Suprapubic skin (tissue), 4 donors: ENCODE data around the gene ZNF281. TPM values are rescaled to one million over a fixed set of nuclear protein-coding genes. Genes with fewer than 3 reads are reported as not detected.

Source experiments
- DNase-seq, 2 donors: peaks; one replicate each; pipeline ENCODE4 v3.0.0-alpha.2; 2019; ENCODE audit warnings: low spot score in 2 of 2
- H3K27ac ChIP-seq: fragments of 200-600 bp; sonication (generic); one replicate; pipeline ENCODE4 v1.5.1; 2019
- H3K27me3 ChIP-seq: fragments of 200-600 bp; sonication (generic); one replicate; pipeline ENCODE4 v1.5.1; 2019
- H3K36me3 ChIP-seq: fragments of 200-600 bp; sonication (generic); one replicate; pipeline ENCODE4 v1.5.1; 2019
- H3K4me1 ChIP-seq: fragments of 200-600 bp; sonication (generic); one replicate; pipeline ENCODE4 v1.5.1; 2019
- H3K4me3 ChIP-seq: fragments of 200-600 bp; sonication (generic); one replicate; pipeline ENCODE4 v1.5.1; 2019; ENCODE audit warnings: mild to moderate bottlenecking
- H3K9me3 ChIP-seq: fragments of 200-600 bp; sonication (generic); one replicate; pipeline ENCODE4 v1.5.1; 2019
- CTCF ChIP-seq, 2 donors: fragments of 200-600 bp in 1 of 2; fragments of 450-650 bp in 1 of 2; sonication (generic) in 1 of 2; IDR thresholded peaks; one replicate each; pipeline ENCODE4 v1.5.1; 2016 to 2019; ENCODE audit warnings: antibody characterized with exemption in 2 of 2, mild to moderate bottlenecking in 1 of 2, moderate library complexity in 1 of 2
- EP300 ChIP-seq: sonication (generic); formaldehyde crosslinking; IDR thresholded peaks from one replicate; pipeline ENCODE4 v1.6.1; 2017; ENCODE audit warnings: antibody characterized with exemption
- POLR2A ChIP-seq, 2 donors: fragments of 450-650 bp; IDR thresholded peaks; one replicate each; pipeline ENCODE4 v1.6.1; 2017; ENCODE audit warnings: antibody characterized with exemption in 2 of 2, mild to moderate bottlenecking in 2 of 2, moderate library complexity in 2 of 2
- POLR2AphosphoS5 ChIP-seq, 3 donors: sonication (generic); formaldehyde crosslinking; IDR thresholded peaks; one replicate each; pipeline ENCODE4 v1.6.1; 2017; ENCODE audit warnings: antibody characterized with exemption in 3 of 3
- WGBS: methylation state at CpG from one replicate; pipeline ENCODE4 v1.1.5; 2018; 5-methylcytosine and 5-hydroxymethylcytosine counted together
- total RNA-seq, 4 donors: library from RNA; depleted of rRNA; stranded (reverse); fragments of >200 nt; gene quantifications; one replicate each; pipeline ENCODE4 v1.1.0, GENCODE V29; 2016

The ZNF281 gene
- total RNA-seq, 4 donors from 2014 or later = 4.5 to 9.4 (median 8.2) TPM

GRCh38 chr1:200391747-200392146, 18.1 kb downstream of the ZNF281 start:
- Histone ChIP-seq H3K4me3 (no peak overlapping the region), H3K9me3 (no peaks in the 10 kb centered on the region), H3K36me3 (no peaks in the 10 kb centered on the region), H3K27me3 (no peaks in the 10 kb centered on the region), H3K27ac (no peak overlapping the region), H3K4me1 (no peaks in the 10 kb centered on the region)
- DNase-seq = no peak
- TF ChIP-seq POLR2AphosphoS5 (IDR thresholded peaks at IDR 0.05) (no peak), POLR2A (IDR thresholded peaks at IDR 0.05) (no peak), CTCF (IDR thresholded peaks at IDR 0.05) (no peak), EP300 (no peak)
- WGBS = 72% methylated on average over 1 of the region's 1 CpG

- TF ChIP-seq POLR2AphosphoS5 (IDR thresholded peaks at IDR 0.05) (no peak), EP300 (no peak), CTCF (IDR thresholded peaks at IDR 0.05) (no peak), POLR2A (IDR thresholded peaks at IDR 0.05) (no peak)
These were observed 21.0 kb downstream of the ZNF281 start for GRCh38 chr1:200388791-200389190.

GRCh38 chr1:200386416-200386815, 23.4 kb downstream of the ZNF281 start:
- Histone ChIP-seq H3K9me3 (no peaks in the 10 kb centered on the region), H3K36me3 (no peaks in the 10 kb centered on the region), H3K4me3 (no peak overlapping the region), H3K27me3 (no peaks in the 10 kb centered on the region), H3K4me1 (no peaks in the 10 kb centered on the region), H3K27ac (no peak overlapping the region)
- TF ChIP-seq POLR2A (IDR thresholded peaks at IDR 0.05) = no peak
- no peak for TF ChIP-seq POLR2AphosphoS5 (IDR thresholded peaks at IDR 0.05)
- TF ChIP-seq EP300 = no peak
- no peak for TF ChIP-seq CTCF (IDR thresholded peaks at IDR 0.05)
- DNase-seq = no peak
- 92% methylated on average over 4 of the region's 4 CpGs for WGBS

More at GRCh38 chr1:200388791-200389190, 21.0 kb downstream of the ZNF281 start:
- no peaks in the 10 kb centered on the region for H3K36me3 ChIP-seq
- H3K9me3 ChIP-seq = no peaks in the 10 kb centered on the region
- H3K4me3 ChIP-seq = no peak overlapping the region
- 71% methylated on average over 1 of the region's 1 CpG for WGBS
- DNase-seq = no peak
- no peaks in the 10 kb centered on the region for H3K27me3 ChIP-seq
- H3K4me1 ChIP-seq = no peaks in the 10 kb centered on the region
- no peak overlapping the region for H3K27ac ChIP-seq

- Histone ChIP-seq H3K27ac (no peak overlapping the region), H3K27me3 (no peaks in the 10 kb centered on the region), H3K4me3 (no peak overlapping the region), H3K4me1 (no peaks in the 10 kb centered on the region), H3K9me3 (no peaks in the 10 kb centered on the region), H3K36me3 (no peaks in the 10 kb centered on the region)
- no peak for DNase-seq
- TF ChIP-seq POLR2AphosphoS5 (IDR thresholded peaks at IDR 0.05) = no peak
- no peak for TF ChIP-seq POLR2A (IDR thresholded peaks at IDR 0.05)
- TF ChIP-seq EP300 = no peak
- no peak for TF ChIP-seq CTCF (IDR thresholded peaks at IDR 0.05)
- 92% methylated on average over 11 of the region's 11 CpGs for whole genome bisulfite sequencing
These were observed 24.9 kb downstream of the ZNF281 start for GRCh38 chr1:200384818-200385390.

- no peaks in the 10 kb centered on the region for H3K36me3 ChIP-seq
- H3K4me3 ChIP-seq = no peak overlapping the region
- WGBS = 87% methylated on average over 8 of the region's 8 CpGs
- H3K27ac ChIP-seq = no peak overlapping the region
- TF ChIP-seq CTCF (IDR thresholded peaks at IDR 0.05) (no peak), POLR2A (IDR thresholded peaks at IDR 0.05) (no peak), EP300 (no peak), POLR2AphosphoS5 (IDR thresholded peaks at IDR 0.05) (no peak)
- no peaks in the 10 kb centered on the region for H3K4me1 ChIP-seq
- DNase-seq = no peak
- no peaks in the 10 kb centered on the region for H3K9me3 ChIP-seq
- H3K27me3 ChIP-seq = no peaks in the 10 kb centered on the region
These were observed 28.4 kb downstream of the ZNF281 start for GRCh38 chr1:200381256-200381984.
